Measurements from ENCODE around the gene C12orf50.
"Not testable (repeated sequence)": the region's sequence is repeated elsewhere in the genome, so short reads cannot be mapped to it uniquely, and the experiment has no call there.

C12orf50 gene

GRCh38 chr12:88052686-88053085 is 23.5 kb upstream of the C12orf50 start:
- TF ChIP-seq CTCF (IDR thresholded peaks at IDR 0.05) (peak; percentile 86), ZFX (IDR thresholded peaks at IDR 0.05; ENCODE audit: borderline replicate concordance) (no peak)
- no peak overlapping the region for H3K27ac ChIP-seq

- TF ChIP-seq CTCF (IDR thresholded peaks at IDR 0.05), result no peak
- TF ChIP-seq ZFX (IDR thresholded peaks at IDR 0.05; ENCODE audit: borderline replicate concordance), result no peak
- no peak overlapping the region for H3K27ac ChIP-seq
Measured at GRCh38 chr12:88044035-88044434, 14.8 kb upstream of the C12orf50 start.

GRCh38 chr12:88037770-88038169 is 8.6 kb upstream of the C12orf50 start:
- no peak overlapping the region for H3K27ac ChIP-seq
- TF ChIP-seq CTCF (IDR thresholded peaks at IDR 0.05) (no peak), ZFX (IDR thresholded peaks at IDR 0.05; ENCODE audit: borderline replicate concordance) (no peak)

- peak overlapping the region; percentile 71 for H3K27ac ChIP-seq
- no peak for TF ChIP-seq ZFX (IDR thresholded peaks at IDR 0.05; ENCODE audit: borderline replicate concordance)
- no peak for TF ChIP-seq CTCF (IDR thresholded peaks at IDR 0.05)
Measured at GRCh38 chr12:88036353-88036965, 7.3 kb upstream of the C12orf50 start.

- peak overlapping the region; percentile 71 for H3K27ac ChIP-seq
Measured at GRCh38 chr12:88035907-88036289, 6.7 kb upstream of the C12orf50 start.

GRCh38 chr12:88035271-88035906 is 6.2 kb upstream of the C12orf50 start:
- TF ChIP-seq ZFX (IDR thresholded peaks at IDR 0.05; ENCODE audit: borderline replicate concordance) (no peak), CTCF (IDR thresholded peaks at IDR 0.05) (no peak)
- H3K27ac ChIP-seq, result peak overlapping the region; percentile 71

More at GRCh38 chr12:88035907-88036289, 6.7 kb upstream of the C12orf50 start:
- no peak for TF ChIP-seq ZFX (IDR thresholded peaks at IDR 0.05; ENCODE audit: borderline replicate concordance)
- no peak for TF ChIP-seq CTCF (IDR thresholded peaks at IDR 0.05)

GRCh38 chr12:88031161-88031560 is 2.0 kb upstream of the C12orf50 start:
- H3K27ac ChIP-seq, result not testable (repeated sequence)
